Prostate gland (tissue), 2 donors: ENCODE data around the gene SLC39A12. TPM values are rescaled to one million over a fixed set of nuclear protein-coding genes. Genes with fewer than 3 reads are reported as not detected.

Source experiments
- DNase-seq: peaks from one replicate; pipeline ENCODE4 v3.0.0-alpha.2; 2019; ENCODE audit warnings: low spot score
- H3K27ac ChIP-seq, 2 donors: fragments of 200-600 bp; sonication (generic); 2 replicates each; pipeline ENCODE4 v1.5.1; 2017 to 2019
- H3K27me3 ChIP-seq: fragments of 200-600 bp; sonication (generic); replicated peaks from 2 replicates; pipeline ENCODE4 v1.5.1; 2019; ENCODE audit not compliant: insufficient read depth
- H3K36me3 ChIP-seq, 2 donors: fragments of 200-600 bp; sonication (generic); 1 replicate in 1 of 2; 2 replicates in 1 of 2; pipeline versions ENCODE4 v1.5.1 to v1.8.1; 2017 to 2019
- H3K4me1 ChIP-seq: fragments of 200-600 bp; sonication (generic); replicated peaks from 2 replicates; pipeline ENCODE4 v1.5.1; 2019
- H3K4me3 ChIP-seq, 2 donors: fragments of 200-600 bp; sonication (generic); 2 replicates each; pipeline ENCODE4 v1.5.1; 2017 to 2019
- H3K9me3 ChIP-seq: fragments of 200-600 bp; sonication (generic); 2 replicates; pipeline ENCODE4 v1.5.1; 2017
- POLR2A ChIP-seq: fragments of 450-650 bp; IDR thresholded peaks from one replicate; pipeline ENCODE4 v1.6.1; 2016; ENCODE audit warnings: antibody characterized with exemption, mild to moderate bottlenecking
- POLR2AphosphoS5 ChIP-seq: sonication (generic); formaldehyde crosslinking; IDR thresholded peaks from one replicate; pipeline ENCODE4 v1.6.1; 2017; ENCODE audit warnings: antibody characterized with exemption
- WGBS: methylation state at CpG from one replicate; pipeline ENCODE4 v1.1.5; 2018; 5-methylcytosine and 5-hydroxymethylcytosine counted together
- intact Hi-C: fragments of 100-400 bp; cut with DNase I; formaldehyde crosslinking; loops from one replicate; pipeline ENCODE4 v1.14.2; 2022
- total RNA-seq, 2 donors: library from RNA; depleted of rRNA; stranded (reverse); fragments of >200 nt; gene quantifications; one replicate each; pipeline ENCODE4 v1.1.0, GENCODE V29; 2016
- TF ChIP-seq, protein P1 (sequence below), 4 experiments: fragments of 200-600 bp in 2 of 4; fragments of 450-650 bp in 2 of 4; sonication (generic) in 2 of 4; IDR thresholded peaks; 1 replicate in 3 of 4; 2 replicates in 1 of 4; pipeline ENCODE4 v1.5.1; 2016 to 2019; ENCODE audit warnings: antibody characterized with exemption in 4 of 4, mild to moderate bottlenecking in 2 of 4, moderate library complexity in 2 of 4

SLC39A12 gene
- total RNA-seq, 2 donors from 2014 or later = not detected

DNA sequence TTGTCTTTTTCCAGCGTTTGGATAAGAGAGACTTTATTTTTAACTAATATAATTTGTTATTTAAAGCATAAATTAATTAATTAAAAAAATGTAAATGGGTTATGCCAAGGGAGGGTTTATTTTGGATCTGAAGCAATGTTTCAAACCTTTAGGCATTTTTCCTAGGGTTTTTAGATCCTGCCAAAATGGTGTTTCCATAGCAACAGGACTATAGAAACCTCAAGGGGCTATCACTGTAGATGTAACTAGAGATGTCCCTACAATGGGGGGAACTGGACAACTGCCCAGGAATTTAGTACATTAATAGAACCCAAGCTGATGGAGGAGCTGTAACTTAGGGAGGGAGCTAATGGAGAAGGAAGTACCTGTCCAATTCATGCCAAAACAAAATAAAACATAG is 57.3 kb downstream of the SLC39A12 start:
- intact Hi-C loops = no loop called here
- Histone ChIP-seq H3K9me3 (no peaks in the 10 kb centered on the region), H3K36me3 (no peaks in the 10 kb centered on the region), H3K4me1 (no peaks in the 10 kb centered on the region), H3K27me3 (no peaks in the 10 kb centered on the region), H3K4me3 (no peak overlapping the region), H3K27ac (no peak overlapping the region)
- no peak for TF ChIP-seq POLR2A
- TF ChIP-seq POLR2AphosphoS5 = no peak
- TF ChIP-seq, protein P1, sequence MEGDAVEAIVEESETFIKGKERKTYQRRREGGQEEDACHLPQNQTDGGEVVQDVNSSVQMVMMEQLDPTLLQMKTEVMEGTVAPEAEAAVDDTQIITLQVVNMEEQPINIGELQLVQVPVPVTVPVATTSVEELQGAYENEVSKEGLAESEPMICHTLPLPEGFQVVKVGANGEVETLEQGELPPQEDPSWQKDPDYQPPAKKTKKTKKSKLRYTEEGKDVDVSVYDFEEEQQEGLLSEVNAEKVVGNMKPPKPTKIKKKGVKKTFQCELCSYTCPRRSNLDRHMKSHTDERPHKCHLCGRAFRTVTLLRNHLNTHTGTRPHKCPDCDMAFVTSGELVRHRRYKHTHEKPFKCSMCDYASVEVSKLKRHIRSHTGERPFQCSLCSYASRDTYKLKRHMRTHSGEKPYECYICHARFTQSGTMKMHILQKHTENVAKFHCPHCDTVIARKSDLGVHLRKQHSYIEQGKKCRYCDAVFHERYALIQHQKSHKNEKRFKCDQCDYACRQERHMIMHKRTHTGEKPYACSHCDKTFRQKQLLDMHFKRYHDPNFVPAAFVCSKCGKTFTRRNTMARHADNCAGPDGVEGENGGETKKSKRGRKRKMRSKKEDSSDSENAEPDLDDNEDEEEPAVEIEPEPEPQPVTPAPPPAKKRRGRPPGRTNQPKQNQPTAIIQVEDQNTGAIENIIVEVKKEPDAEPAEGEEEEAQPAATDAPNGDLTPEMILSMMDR (IDR thresholded peaks at IDR 0.05) = no peak
- no peak for DNase-seq
- WGBS = 21% methylated on average over 1 of the region's 1 CpG

DNA sequence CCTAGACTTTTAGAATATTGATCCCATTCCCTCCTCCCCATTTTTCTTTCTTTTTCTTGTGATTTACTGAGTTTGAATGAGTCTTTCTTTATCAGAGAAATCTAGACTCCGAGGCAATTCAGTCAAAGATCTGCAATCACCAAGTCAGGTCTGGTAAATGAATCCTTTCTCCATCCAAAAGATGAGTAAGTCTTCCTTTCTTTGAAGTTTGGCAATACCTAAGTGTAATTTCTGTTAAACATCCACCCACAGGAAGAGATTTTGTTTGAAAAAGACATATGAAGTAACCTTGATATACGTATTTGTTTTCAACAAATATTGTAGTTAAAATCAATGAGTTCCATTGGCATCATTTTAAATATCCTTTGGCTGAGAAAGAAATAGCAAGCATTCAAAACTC is 58.3 kb downstream of the SLC39A12 start:
- TF ChIP-seq POLR2AphosphoS5 (no peak), POLR2A (no peak)
- TF ChIP-seq, protein P1 (IDR thresholded peaks at IDR 0.05) = no peak
- no peaks in the 10 kb centered on the region for H3K9me3 ChIP-seq
- intact Hi-C loops = no loop called here
- no peaks in the 10 kb centered on the region for H3K4me1 ChIP-seq
- no peak overlapping the region for H3K27ac ChIP-seq
- 33% methylated on average over 2 of the region's 2 CpGs for WGBS
- no peak for DNase-seq
- no peak overlapping the region for H3K4me3 ChIP-seq
- H3K36me3 ChIP-seq = no peaks in the 10 kb centered on the region
- H3K27me3 ChIP-seq = no peaks in the 10 kb centered on the region

DNA sequence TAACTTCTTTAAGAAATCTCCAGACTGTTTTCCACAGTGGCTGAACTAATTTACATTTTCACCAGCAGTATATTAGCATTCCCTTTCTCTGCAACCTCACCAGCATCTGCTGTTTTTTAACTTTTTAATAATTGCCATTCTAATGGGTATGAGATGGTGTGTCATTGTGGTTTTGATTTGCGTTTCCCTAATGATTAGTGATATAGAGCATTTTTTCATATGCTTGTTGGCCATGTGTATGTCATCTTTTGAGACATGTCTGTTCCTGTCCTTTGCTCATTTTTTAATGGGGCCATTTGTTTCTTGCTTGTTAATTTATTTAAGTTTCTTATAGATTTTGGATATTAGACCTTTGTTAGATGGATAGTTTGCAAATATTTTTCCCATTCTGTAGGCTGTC is 68.8 kb downstream of the SLC39A12 start:
- Histone ChIP-seq H3K4me3 (no peak overlapping the region), H3K27me3 (no peaks in the 10 kb centered on the region), H3K4me1 (no peaks in the 10 kb centered on the region), H3K36me3 (no peaks in the 10 kb centered on the region), H3K27ac (no peak overlapping the region), H3K9me3 (no peaks in the 10 kb centered on the region)
- WGBS = 76% methylated on average over 1 of the region's 1 CpG
- TF ChIP-seq POLR2AphosphoS5 (no peak), POLR2A (no peak)
- TF ChIP-seq, protein P1 (IDR thresholded peaks at IDR 0.05) = no peak
- no peak for DNase-seq
- intact Hi-C loops = no loop called here

DNA sequence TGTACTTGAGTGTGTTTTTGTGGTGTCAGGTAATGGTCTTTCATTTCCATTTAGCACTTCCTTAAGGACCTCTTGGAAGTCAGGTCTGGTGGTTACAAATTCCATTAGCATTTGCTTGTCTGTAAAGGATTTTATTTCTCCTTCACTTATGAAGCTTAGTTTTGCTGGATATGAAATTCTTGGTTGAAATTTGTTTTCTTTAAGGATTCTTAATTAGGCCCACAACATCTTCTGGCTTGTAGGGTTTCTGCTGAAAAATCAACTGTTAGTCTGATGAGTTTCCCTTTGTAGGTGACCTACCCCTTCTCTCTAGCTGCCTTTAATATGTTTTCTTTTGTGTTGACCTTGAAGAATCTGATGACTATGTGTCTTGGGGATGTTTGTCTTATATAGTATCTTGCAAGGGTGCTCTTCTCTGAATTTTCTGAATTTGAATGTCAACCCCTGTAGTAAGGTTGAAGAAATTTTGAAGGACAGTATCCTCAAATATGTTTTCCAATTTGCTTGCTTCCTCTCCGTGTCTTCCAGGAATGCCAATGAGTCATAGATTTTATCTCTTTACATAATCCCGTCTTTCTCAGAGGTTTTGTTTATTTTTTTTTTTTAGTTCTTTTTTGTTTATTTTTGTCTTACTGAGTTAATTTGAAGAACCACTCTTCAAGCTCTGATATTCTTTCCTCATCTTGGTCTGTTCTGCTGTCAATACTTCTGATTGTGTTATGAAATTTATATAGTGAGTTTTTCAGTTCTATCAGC is 70.2 kb downstream of the SLC39A12 start:
- H3K9me3 ChIP-seq = no peaks in the 10 kb centered on the region

More for the DNA sequence above, 70.2 kb downstream of the SLC39A12 start:
- 10% methylated on average over 2 of the region's 2 CpGs for WGBS
- H3K36me3 ChIP-seq = no peaks in the 10 kb centered on the region
- H3K4me1 ChIP-seq = no peaks in the 10 kb centered on the region
- H3K27ac ChIP-seq = no peak overlapping the region
- no peaks in the 10 kb centered on the region for H3K27me3 ChIP-seq
- no peak overlapping the region for H3K4me3 ChIP-seq
- intact Hi-C loops = no loop called here
- DNase-seq = no peak
- TF ChIP-seq POLR2A = no peak
- TF ChIP-seq, protein P1 (IDR thresholded peaks at IDR 0.05) = no peak
- no peak for TF ChIP-seq POLR2AphosphoS5
